ENCODE results near the gene MACF1.

Gene MACF1

GRCh38 chr1:39387452-39387851 is 183.0 kb downstream of the MACF1 start:
- DNase-seq (ENCODE audit: low read depth) = no peak
- TF ChIP-seq CTCF (IDR thresholded peaks at IDR 0.05; ENCODE audit: low read depth, low read length) (peak; percentile 10), MAX (IDR thresholded peaks at IDR 0.05; ENCODE audit: low read depth, low read length) (no peak)
- H3K4me3 ChIP-seq (ENCODE audit: low read depth, low read length) = no peak overlapping the region

GRCh38 chr1:39391691-39392679 is 187.5 kb downstream of the MACF1 start:
- TF ChIP-seq CTCF (IDR thresholded peaks at IDR 0.05; ENCODE audit: low read depth, low read length) (no peak), POLR2A (IDR thresholded peaks at IDR 0.05; ENCODE audit: extremely low read depth, insufficient read length) (no peak), MYC (IDR thresholded peaks at IDR 0.05; ENCODE audit: low read depth, low read length) (no peak), MAX (IDR thresholded peaks at IDR 0.05; ENCODE audit: low read depth, low read length) (no peak)
- no peak overlapping the region for H3K4me3 ChIP-seq (ENCODE audit: low read depth, low read length)
- no peak for DNase-seq (ENCODE audit: low read depth)

GRCh38 chr1:39392851-39393573 is 188.5 kb downstream of the MACF1 start:
- no peak for TF ChIP-seq MYC (IDR thresholded peaks at IDR 0.05; ENCODE audit: low read depth, low read length)
- no peak for TF ChIP-seq MAX (IDR thresholded peaks at IDR 0.05; ENCODE audit: low read depth, low read length)
- no peak for TF ChIP-seq POLR2A (IDR thresholded peaks at IDR 0.05; ENCODE audit: extremely low read depth, insufficient read length)
- TF ChIP-seq CTCF (IDR thresholded peaks at IDR 0.05; ENCODE audit: low read depth, low read length) = no peak
- no peak for DNase-seq (ENCODE audit: low read depth)
- no peak overlapping the region for H3K4me3 ChIP-seq (ENCODE audit: low read depth, low read length)

GRCh38 chr1:39393645-39394044 is 189.2 kb downstream of the MACF1 start:
- no peak for TF ChIP-seq POLR2A (IDR thresholded peaks at IDR 0.05; ENCODE audit: extremely low read depth, insufficient read length)
- TF ChIP-seq MAX (IDR thresholded peaks at IDR 0.05; ENCODE audit: low read depth, low read length) = no peak
- no peak for TF ChIP-seq CTCF (IDR thresholded peaks at IDR 0.05; ENCODE audit: low read depth, low read length)
- no peak for TF ChIP-seq MYC (IDR thresholded peaks at IDR 0.05; ENCODE audit: low read depth, low read length)
- H3K4me3 ChIP-seq (ENCODE audit: low read depth, low read length) = no peak overlapping the region
- no peak for DNase-seq (ENCODE audit: low read depth)

GRCh38 chr1:39394059-39394458 is 189.6 kb downstream of the MACF1 start:
- no peak for TF ChIP-seq CTCF (IDR thresholded peaks at IDR 0.05; ENCODE audit: low read depth, low read length)
- no peak for TF ChIP-seq POLR2A (IDR thresholded peaks at IDR 0.05; ENCODE audit: extremely low read depth, insufficient read length)
- TF ChIP-seq MAX (IDR thresholded peaks at IDR 0.05; ENCODE audit: low read depth, low read length) = no peak
- TF ChIP-seq MYC (IDR thresholded peaks at IDR 0.05; ENCODE audit: low read depth, low read length) = no peak
- no peak overlapping the region for H3K4me3 ChIP-seq (ENCODE audit: low read depth, low read length)
- no peak for DNase-seq (ENCODE audit: low read depth)

Measured in NB4 (cell line).